Ishikawa (cell line): Measurements from ENCODE around the gene ZNF318.

ENCODE experiments used
- CEBPB ChIP-seq: IDR thresholded peaks from 2 replicates; pipeline ENCODE4 v1.6.1; 2012
- CREB1 ChIP-seq: IDR thresholded peaks from 2 replicates; pipeline ENCODE4 v1.6.1; 2012; ENCODE audit warnings: low read depth
- EGR1 ChIP-seq: IDR thresholded peaks from 2 replicates; pipeline ENCODE4 v1.6.1; 2012
- EP300 ChIP-seq: IDR thresholded peaks from 2 replicates; pipeline ENCODE4 v1.6.1; 2012; ENCODE audit warnings: borderline replicate concordance
- FOXM1 ChIP-seq: IDR thresholded peaks from 2 replicates; pipeline ENCODE4 v1.6.1; 2012; ENCODE audit warnings: low read depth, borderline replicate concordance
- NFIC ChIP-seq: IDR thresholded peaks from 2 replicates; pipeline ENCODE4 v1.6.1; 2012
- RAD21 ChIP-seq: IDR thresholded peaks from 2 replicates; pipeline ENCODE4 v1.6.1; 2012; ENCODE audit warnings: low read depth
- TAF1 ChIP-seq: IDR thresholded peaks from 2 replicates; pipeline ENCODE4 v1.6.1; 2012; ENCODE audit warnings: low read depth, mild to moderate bottlenecking
- TCF12 ChIP-seq: IDR thresholded peaks from 2 replicates; pipeline ENCODE4 v1.6.1; 2012; ENCODE audit warnings: low read depth
- TEAD4 ChIP-seq: IDR thresholded peaks from 2 replicates; pipeline ENCODE4 v1.6.1; 2012
- YY1 ChIP-seq: IDR thresholded peaks from 2 replicates; pipeline ENCODE4 v1.6.1; 2012; ENCODE audit warnings: low read depth
- ZBTB7A ChIP-seq: IDR thresholded peaks from 2 replicates; pipeline ENCODE4 v1.6.1; 2012; ENCODE audit warnings: low read depth
- TF ChIP-seq, protein P1 (sequence below): IDR thresholded peaks from 2 replicates; pipeline ENCODE4 v1.6.1; 2012
- TF ChIP-seq, protein P2 (sequence below): IDR thresholded peaks from 2 replicates; pipeline ENCODE4 v1.6.1; 2012
- TF ChIP-seq, protein P3 (sequence below): IDR thresholded peaks from 2 replicates; pipeline ENCODE4 v1.6.1; 2012; ENCODE audit warnings: low read depth, mild to moderate bottlenecking

Gene ZNF318

DNA sequence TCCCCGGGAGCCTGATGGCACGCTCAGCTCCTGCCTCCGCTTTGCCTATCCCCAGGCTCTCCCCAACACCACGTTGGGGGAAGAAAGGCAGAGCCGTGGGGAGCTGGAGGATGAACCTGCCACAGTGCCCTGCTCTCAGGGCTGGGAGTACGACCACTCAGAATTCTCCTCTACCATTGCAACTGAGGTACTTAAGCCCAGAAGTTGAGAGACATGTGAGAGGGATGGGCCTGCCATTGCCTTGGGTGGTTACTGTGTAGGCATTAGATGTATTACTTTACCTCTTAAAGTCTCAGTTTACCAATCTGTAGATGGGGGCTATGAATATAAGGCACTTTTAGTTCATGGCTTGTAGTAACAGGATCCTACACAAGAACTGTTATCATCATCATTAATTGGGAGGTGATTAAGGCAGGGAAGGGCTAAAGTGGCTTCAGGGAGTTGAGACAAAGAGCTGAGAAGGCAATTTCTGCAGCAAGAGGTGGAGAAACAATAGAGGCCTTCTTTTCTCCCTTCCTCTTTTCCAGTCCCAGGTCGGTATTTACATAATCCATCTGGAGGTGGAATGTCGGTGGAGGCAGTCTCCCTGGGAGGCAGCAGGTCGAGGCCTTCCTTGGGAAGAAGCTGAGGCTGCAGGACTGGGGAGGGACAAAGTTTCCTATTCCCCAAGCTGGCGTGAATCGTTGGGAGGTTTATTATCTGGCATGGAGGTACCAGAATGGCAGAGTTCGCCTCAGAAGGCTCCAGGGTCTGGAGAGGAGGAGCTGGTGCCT is 70.7 kb downstream of the ZNF318 start:
- TF ChIP-seq CREB1 (no peak), EGR1 (no peak)

DNA sequence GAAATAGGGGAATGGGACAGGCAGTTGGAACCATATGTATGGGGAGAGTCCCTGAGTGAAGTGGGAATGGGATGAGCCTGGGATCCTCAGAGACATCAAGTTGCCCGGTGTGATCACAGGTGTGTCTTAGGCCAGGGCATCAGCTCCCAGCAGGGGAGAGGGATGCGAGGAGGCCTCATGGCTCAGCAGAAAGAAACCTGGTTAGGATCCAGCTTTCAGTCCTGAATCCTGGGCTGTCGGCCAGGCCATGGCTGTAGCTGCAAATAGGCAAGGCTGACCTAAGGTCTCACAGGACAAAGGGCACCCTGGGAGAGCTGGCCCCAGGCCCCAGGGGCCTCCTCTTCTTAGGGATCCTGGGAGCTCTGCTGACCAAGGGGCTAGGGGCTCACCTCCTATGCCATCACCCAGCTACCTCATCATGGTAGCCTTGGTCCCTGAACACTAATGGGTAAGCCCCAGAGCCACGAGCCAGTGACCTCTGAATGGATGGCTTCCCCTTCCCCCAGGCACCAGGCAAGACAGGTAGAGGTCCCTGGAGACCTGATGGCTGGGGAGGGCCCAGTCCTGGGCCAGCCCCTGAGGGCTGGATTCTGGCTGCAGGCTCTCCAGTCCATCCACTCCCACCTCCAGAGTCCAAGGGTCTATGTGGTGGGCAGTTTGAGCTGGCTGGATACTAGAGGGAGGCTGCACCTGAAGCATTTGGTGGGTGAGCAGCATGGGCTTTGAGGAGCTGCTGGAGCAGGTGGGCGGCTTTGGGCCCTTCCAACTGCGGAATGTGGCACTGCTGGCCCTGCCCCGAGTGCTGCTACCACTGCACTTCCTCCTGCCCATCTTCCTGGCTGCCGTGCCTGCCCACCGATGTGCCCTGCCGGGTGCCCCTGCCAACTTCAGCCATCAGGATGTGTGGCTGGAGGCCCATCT is 71.5 kb downstream of the ZNF318 start, which contains the start of gene SLC22A7:
Gene SLC22A7 (plus strand): TSS at position 617 of the 921 bp plus-strand sequence. CDS start 99 bp downstream, at position 716.
- TF ChIP-seq, protein P1, sequence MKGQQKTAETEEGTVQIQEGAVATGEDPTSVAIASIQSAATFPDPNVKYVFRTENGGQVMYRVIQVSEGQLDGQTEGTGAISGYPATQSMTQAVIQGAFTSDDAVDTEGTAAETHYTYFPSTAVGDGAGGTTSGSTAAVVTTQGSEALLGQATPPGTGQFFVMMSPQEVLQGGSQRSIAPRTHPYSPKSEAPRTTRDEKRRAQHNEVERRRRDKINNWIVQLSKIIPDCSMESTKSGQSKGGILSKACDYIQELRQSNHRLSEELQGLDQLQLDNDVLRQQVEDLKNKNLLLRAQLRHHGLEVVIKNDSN, result no peak
- no peak for TF ChIP-seq TAF1
- no peak for TF ChIP-seq TEAD4
- TF ChIP-seq YY1, result no peak
- TF ChIP-seq CREB1, result no peak
- no peak for TF ChIP-seq RAD21
- no peak for TF ChIP-seq NFIC
- TF ChIP-seq EP300, result no peak
- no peak for TF ChIP-seq EGR1
- TF ChIP-seq CEBPB, result no peak
- no peak for TF ChIP-seq TCF12
- TF ChIP-seq, protein P2, sequence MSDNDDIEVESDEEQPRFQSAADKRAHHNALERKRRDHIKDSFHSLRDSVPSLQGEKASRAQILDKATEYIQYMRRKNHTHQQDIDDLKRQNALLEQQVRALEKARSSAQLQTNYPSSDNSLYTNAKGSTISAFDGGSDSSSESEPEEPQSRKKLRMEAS, result no peak
- TF ChIP-seq ZBTB7A, result no peak
- no peak for TF ChIP-seq FOXM1

DNA sequence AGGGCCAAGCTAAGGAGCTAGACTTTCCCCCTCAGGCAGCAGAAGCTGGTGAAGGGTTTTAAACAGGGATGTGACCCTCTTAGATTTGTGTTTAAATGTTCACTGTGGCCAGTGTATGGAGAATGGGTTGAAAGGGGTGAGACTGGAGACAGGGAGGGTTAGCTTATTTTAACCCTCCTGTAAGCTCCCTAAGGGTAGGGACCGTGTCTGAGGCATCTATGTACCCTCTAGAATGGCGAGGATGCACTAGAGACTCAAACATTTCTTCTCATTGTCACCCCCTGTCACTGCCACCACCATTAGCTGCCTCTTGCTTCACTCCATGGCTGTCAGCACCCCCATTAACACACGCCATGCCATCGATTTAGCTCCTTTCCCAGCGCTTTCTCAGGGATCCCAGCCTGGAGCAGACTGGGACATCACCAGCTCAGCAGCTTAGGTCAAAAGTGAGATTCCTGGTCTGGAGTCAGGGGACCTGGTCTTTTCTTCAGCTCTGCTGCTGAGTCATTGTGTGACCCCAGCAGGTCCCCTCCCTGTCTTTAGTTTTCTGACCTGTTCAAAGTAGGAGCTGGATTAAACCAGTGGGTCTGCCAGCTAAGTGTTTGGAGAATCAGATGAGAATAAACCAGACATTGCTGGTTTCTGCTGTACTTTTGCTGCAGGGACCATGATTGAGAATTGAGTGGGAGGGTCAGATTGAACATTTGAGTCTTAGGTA is 72.5 kb downstream of the ZNF318 start:
- TF ChIP-seq RAD21 (no peak), TAF1 (no peak), EGR1 (no peak), EP300 (no peak), ZBTB7A (no peak), TCF12 (no peak)

DNA sequence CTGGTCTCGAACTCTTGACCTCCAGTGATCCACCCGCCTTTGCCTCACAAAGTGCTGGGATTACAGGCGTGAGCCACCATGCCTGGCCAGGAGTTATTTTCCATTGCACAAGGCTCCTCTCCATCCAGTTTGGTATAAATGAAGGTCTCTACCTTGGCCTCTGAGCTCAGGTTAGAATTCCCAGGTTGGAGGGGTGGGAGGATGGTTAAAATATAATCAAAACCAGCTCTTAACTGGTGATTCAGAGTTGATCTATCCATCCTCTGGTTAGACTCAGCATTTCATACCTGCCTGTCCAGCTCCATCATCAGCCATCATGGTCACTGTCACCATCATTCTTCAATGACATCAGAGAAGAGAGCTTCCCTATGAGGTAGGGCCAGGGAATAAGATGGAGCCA is 74.0 kb downstream of the ZNF318 start:
- no peak for TF ChIP-seq CEBPB

DNA sequence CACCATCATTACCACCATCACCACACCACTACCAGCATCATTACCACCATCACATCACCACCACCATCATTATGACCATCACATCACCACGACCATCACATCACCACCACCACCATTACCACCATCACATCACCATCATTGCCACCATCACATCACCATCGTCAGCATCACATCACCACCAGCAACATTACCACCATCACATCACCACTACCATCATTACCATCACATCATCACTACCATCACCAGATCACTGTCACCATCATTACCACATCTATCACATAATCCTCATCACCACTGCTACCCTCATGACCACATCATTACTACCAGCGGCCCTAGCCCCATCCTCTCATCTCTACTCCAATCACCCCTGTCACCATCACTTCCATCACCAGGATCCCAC is 74.9 kb downstream of the ZNF318 start:
- TF ChIP-seq RAD21 (no peak), CEBPB (no peak), EGR1 (no peak), YY1 (no peak), TAF1 (no peak), FOXM1 (no peak), EP300 (no peak), ZBTB7A (no peak), CREB1 (no peak), NFIC (no peak), TCF12 (no peak), TEAD4 (no peak)
- TF ChIP-seq, protein P3, sequence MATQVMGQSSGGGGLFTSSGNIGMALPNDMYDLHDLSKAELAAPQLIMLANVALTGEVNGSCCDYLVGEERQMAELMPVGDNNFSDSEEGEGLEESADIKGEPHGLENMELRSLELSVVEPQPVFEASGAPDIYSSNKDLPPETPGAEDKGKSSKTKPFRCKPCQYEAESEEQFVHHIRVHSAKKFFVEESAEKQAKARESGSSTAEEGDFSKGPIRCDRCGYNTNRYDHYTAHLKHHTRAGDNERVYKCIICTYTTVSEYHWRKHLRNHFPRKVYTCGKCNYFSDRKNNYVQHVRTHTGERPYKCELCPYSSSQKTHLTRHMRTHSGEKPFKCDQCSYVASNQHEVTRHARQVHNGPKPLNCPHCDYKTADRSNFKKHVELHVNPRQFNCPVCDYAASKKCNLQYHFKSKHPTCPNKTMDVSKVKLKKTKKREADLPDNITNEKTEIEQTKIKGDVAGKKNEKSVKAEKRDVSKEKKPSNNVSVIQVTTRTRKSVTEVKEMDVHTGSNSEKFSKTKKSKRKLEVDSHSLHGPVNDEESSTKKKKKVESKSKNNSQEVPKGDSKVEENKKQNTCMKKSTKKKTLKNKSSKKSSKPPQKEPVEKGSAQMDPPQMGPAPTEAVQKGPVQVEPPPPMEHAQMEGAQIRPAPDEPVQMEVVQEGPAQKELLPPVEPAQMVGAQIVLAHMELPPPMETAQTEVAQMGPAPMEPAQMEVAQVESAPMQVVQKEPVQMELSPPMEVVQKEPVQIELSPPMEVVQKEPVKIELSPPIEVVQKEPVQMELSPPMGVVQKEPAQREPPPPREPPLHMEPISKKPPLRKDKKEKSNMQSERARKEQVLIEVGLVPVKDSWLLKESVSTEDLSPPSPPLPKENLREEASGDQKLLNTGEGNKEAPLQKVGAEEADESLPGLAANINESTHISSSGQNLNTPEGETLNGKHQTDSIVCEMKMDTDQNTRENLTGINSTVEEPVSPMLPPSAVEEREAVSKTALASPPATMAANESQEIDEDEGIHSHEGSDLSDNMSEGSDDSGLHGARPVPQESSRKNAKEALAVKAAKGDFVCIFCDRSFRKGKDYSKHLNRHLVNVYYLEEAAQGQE, result no peak
- TF ChIP-seq, protein P2, result no peak
- TF ChIP-seq, protein P1, result no peak

DNA sequence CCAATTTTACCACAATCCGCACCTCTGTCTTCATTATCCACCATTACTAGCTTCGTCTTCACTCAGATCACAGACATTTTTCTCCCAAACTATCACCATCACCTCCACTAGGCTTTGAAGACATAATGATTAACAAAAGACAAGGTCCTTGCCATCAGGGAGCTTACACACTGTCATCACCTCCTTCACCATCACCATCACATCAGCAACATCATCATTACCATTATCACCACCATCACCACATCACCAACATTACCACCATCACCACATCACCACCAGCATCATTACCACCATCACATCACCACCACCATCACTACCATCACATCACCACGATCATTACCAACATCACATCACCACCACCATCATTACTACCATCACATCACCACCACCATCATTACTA is 75.7 kb downstream of the ZNF318 start:
- TF ChIP-seq TEAD4 (no peak), CREB1 (no peak), NFIC (no peak), TCF12 (no peak), EP300 (no peak), EGR1 (no peak), ZBTB7A (no peak), RAD21 (no peak), FOXM1 (no peak), CEBPB (no peak), TAF1 (no peak), YY1 (no peak)
- TF ChIP-seq, protein P3, result no peak
- TF ChIP-seq, protein P1, result no peak
- TF ChIP-seq, protein P2, result no peak
